ENCODE measurements around the gene CDCA7L. TPM values are rescaled to one million over a fixed set of nuclear protein-coding genes. Genes with fewer than 3 reads are reported as not detected.
"Not testable (repeated sequence)": the region's sequence is repeated elsewhere in the genome, so short reads cannot be mapped to it uniquely, and the experiment has no call there.

Gene CDCA7L
- total and polyA plus RNA-seq, 2 of the 4 experiments (the other 2 are of a cell fraction), result 20.4 to 35.0 TPM

DNA sequence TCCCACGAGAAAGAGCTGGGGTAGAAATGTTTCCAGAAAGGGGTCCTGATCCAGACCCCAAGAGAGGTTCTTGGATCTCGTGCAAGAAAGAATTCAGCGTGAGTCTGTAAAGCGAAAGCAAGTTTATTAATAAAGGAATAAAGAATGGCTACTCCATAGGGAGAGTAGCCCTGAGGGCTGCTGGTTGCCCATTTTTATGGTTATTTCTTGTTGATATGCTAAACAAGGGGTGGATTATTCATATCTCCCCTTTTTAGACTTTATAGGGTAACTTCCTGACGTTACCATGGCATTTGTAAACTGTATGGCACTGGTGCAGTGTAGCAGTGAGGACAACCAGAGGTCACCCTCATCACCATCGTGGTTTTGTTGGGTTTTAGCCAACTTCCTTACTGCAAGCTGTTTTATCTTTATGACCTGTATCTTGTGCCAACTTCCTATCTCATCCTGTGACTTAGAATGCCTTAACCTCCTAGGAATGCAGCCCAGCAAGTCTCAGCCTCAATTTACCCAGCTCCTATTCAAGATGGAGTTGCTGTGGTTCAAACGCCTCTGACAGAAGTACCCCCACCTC lies 80.0 kb downstream of the CDCA7L start:
- H3K79me1 ChIP-seq (ENCODE audit: low read depth in 1 of 2, low read length in 2 of 2); H3K9me3 ChIP-seq (ENCODE audit: control insufficient read depth, insufficient read depth, low read length); H2BK120ac ChIP-seq (ENCODE audit: low read depth, low read length); H3K4me3 ChIP-seq (ENCODE audit: insufficient read depth, low read depth, low read length); DNase-seq; BruUV-seq (replicated peaks); H2AK9ac ChIP-seq (replicated peaks; ENCODE audit: low read depth, low read length, poor library complexity); H2BK20ac ChIP-seq (ENCODE audit: low read depth, low read length); POLR2A ChIA-PET (ENCODE audit: unreplicated experiment); H3K23ac ChIP-seq (ENCODE audit: low read depth, low read length); H3K27ac ChIP-seq (ENCODE audit: insufficient read depth, low read length); H3K4me2 ChIP-seq (ENCODE audit: low read depth, low read length); H3K14ac ChIP-seq (replicated peaks; ENCODE audit: low read depth, low read length); H3K4ac ChIP-seq (ENCODE audit: low read depth, low read length); H3K27me3 ChIP-seq (ENCODE audit: control insufficient read depth, insufficient read depth, low read length); H4K8ac ChIP-seq (ENCODE audit: low read depth in 2 of 2, low read length in 2 of 2); H4K5ac ChIP-seq (ENCODE audit: low read depth, low read length); dilution Hi-C loops (cut with HindIII; ENCODE audit: low sequenced_read_pairs, unreplicated experiment); H2BK5ac ChIP-seq (ENCODE audit: low read depth, low read length, poor library complexity, severe bottlenecking); in situ Hi-C loops (cut with MboI; ENCODE audit: low sequenced_read_pairs); H4K20me1 ChIP-seq (ENCODE audit: insufficient read depth, low read length); intact Hi-C loops (cut with micrococcal nuclease); H3K4me1 ChIP-seq (ENCODE audit: control insufficient read depth, insufficient read depth, low read length); H3K9ac ChIP-seq (ENCODE audit: low read depth, low read length); H4K91ac ChIP-seq (ENCODE audit: insufficient read depth, low read depth, low read length); H3K9me1 ChIP-seq (ENCODE audit: insufficient read depth, low read length); H2AK5ac ChIP-seq (ENCODE audit: low read depth, low read length); H3K56ac ChIP-seq (ENCODE audit: extremely low read depth, insufficient read depth, low read length); ATAC-seq (ENCODE audit: low read depth); H3K18ac ChIP-seq (ENCODE audit: low read depth, low read length); H2AFZ ChIP-seq (replicated peaks; ENCODE audit: low read length, poor library complexity); H3K36me3 ChIP-seq (ENCODE audit: control insufficient read depth, insufficient read depth, low read length); H2BK15ac ChIP-seq (ENCODE audit: low read depth, low read length): not testable (repeated sequence)
- 20% methylated on average over 1 of the region's 7 CpGs; no CpG with 5 or more reads in 1 of the 2 experiments for WGBS, 2 experiments (ENCODE audit: extremely low coverage in 2 of 2, insufficient read length in 1 of 2)
- CTCF ChIA-PET, result interaction anchor here (0.7 kb wide), 1 partner anchor 26 kb away, joined by 3 read pairs; no protein-coding TSS in a partner anchor
